Activated CD8-positive, alpha-beta memory T cell treated with anti-CD3 and anti-CD28 coated beads, Interleukin-2, amount 50 U/mL, for 1 hour (primary cell): ENCODE results near the gene ADSS1.

Source experiments
- DNase-seq: peaks from one replicate; pipeline ENCODE4 v3.0.0-alpha.2; 2020; ENCODE audit errors: extremely low read depth

ADSS1 gene

DNA sequence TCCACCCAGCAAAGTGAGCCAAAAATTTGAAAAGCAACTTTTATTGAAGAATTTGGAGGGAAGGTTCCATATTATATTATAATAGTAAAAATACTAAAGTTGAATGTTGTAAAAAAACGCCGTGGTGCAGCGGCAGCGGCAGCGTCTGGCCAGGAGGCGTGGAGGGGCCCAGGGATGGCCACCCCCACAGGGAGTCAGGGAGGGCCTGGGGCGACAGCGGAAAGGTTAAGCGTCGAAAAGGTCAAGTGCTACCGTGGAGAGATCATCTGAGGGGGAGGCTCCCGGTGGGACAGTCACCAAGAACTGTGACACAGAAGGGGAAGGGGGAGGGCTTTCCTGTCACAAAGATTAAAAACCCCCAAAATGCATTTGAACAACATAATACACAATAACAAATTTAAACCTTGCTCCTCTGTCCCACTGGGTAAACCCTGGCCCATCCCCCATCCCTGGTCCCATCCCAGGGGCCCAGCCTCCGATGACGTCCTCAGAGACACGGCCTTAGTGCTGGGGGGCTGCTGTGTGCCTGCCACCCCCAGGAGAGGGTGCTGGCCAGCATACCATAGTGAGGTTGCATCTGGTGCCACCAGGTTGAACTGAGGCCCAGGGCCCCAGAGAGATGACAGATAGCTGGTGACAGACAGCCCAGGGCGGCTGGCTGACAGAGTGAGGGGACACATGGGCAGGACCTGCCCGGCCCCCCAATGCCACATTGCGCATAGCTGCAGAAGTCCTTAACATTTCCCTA, 45.5 kb downstream of the ADSS1 start:
- no peak for DNase-seq

DNA sequence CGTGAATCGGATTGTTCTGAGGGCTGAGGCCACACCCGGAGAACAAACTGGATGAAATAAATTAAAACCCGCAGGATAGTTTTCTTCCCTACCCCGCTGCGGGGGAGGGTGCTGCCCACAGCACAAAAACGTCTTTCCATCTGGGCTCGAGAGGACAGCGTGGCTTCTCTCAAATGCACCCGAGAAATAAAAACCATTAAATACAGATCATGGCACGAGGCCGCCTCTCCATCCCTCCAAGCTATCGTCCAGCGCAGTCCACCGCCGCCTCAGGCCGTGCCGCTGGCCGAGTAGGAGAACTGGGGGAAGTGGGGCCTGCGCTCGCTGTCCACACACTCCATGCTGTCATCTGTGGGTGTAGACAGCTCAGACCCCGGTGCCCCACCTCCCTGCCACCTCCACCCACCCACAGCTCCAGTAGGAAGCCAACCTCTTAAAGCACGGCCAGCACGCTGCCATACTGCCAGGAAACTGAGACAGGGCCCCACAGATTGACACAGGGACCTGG, 46.1 kb downstream of the ADSS1 start:
- no peak for DNase-seq

DNA sequence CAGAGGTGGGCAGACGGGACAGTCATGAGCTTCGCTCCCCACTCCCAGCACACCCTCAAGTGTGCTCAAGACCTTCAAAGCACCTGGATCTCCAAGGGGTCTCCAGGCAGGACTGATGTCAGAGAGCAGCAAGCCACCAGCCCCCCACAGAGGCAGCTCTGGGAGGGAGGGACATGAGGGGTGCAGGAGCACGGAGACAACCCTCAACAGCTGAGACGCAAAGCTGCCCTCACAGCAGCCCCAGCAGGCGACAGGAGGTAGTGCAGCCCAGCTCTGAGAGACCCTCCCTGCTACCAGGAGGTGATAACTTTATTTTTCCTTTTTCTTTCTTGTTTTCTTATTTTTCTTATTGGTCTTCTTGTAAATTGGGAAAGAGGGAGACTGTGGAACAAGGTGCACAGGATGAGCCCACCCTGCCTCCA, 46.8 kb downstream of the ADSS1 start:
- no peak for DNase-seq

DNA sequence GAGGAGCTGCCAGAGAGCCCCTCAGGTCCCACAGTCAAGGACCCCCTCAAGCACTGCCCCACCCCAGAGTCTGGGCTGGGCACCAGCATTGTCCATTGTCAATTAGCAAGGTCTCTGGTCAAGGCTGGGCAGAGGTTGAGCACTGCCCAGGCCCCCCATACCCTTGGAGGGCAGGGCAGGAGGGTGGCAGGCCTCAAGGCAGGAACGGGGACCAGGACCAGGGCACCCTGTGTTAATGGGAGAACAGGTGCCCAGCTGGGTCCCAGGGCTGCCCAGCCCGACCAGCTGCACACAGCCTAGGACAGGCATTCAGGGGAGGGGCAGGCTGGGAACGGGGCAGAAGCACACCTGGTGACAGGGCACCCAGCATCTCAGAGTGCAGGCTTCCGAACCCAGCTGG, 47.3 kb downstream of the ADSS1 start:
- no peak for DNase-seq

DNA sequence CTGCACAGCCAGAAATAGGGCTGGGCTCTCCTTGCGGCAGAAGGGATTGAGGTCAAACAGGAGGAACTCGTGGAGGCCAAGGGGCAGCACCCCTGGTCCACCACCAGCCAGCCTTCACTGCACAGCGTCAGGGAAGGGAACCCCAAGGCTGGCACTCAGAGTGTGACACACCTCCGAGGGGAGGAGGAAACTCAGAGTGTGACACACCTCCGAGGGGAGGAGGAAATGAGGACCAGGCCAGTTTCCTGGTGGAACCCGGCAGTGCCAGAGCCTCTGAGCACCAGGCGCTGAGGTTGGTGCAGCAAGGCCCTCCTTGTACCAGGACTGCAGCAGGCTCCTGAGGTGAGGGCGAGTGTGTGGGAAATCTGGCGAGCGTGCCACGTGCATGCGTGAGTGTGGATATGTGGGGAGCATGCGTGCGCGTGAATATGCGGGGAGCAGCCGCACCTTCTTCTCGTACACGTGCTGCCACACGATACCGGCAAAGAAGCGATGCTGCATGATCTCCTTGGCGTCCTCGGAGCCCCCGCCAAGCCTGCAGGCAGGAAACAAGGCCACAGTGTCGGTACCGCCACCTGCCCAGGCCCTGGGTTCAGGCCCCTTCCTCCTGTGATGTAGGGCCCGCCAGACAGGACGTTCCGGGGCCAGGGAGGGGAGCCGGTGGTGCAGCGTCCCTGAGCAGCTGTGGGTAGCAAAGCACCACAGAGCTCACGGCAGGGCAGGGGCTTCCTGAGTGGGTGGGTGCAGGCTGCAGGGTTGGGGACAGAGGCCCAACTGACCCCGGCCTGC, 48.1 kb downstream of the ADSS1 start:
- DNase-seq = no peak

DNA sequence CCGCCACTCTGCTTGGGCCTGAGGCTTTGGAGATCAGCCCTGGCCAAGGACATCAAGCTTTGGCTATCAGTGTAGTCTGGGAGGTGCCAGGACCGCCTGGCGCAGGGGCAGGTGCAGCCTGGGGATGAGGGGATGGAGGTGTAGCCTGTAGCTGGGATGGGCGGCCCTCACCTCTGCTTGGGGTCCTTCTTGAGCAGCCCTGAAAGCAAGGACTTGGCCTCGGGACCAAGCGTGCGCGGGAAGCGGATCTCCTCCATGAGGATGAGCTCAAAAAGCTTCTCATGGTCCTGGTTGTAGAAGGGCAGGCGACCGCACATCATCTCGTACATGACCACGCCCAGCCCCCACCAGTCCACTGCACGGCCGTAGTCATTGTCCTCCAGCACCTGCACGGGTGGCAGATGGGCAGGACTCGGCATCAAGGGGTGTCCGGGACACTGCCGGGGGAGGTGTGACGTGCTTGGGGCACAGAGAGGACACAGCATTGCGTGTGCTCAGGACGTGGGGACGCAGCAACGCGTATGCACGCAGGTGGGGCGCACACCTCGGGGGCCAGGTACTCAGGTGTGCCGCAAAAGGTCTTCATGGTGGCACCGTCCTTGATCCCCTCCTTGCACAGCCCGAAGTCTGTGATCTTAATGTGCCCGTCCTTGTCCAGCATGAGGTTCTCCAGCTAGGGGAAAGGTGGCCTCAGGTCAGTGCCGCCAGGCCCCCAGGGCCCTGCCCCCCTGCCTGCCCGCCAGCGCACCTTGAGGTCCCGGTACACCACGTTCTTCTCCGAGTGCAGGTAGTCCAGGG, 48.9 kb downstream of the ADSS1 start:
- DNase-seq = no peak

DNA sequence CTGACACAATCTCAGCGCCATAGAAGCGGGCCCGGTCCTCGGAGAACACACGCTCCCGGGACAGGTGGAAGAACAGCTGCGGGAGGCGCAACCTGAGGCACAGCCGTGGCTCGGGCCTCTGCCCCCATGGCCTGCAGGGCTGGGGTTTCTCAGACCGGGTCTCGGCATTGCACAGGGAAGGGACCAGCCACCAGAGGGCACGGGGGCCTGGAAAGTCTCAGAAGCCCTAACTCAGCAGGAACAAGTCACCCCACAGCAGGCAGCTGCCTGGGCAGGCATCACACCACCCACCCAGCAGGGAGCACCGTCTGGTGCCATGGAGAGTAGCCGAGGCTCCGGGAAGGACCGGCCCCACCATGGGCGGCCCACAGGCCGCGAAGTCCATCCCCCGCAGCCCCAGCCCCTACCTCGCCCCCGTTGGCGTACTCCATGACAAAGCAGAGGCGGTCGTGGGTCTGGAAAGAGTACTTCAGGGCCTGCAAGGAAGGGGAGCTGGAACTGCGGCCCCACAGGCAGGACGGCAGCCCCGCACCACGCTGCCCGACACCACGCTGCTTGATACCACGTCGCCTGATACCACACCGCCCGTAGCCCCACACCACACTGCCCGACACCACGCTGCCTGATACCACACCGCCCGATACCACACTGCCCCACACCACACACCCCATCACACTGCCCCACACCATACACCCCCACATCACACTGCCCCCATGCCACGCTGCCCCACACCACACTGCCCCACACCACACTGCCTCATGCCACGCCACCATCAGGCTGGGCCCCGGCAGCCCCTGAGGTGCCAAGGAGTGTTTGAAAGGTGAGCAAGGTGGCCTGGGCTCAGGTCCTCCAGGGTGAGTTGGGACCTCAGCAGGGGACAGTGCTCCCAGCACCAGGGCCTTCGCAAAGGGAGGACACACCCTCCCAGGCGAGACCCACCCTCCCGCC, 49.8 kb downstream of the ADSS1 start:
- no peak for DNase-seq

DNA sequence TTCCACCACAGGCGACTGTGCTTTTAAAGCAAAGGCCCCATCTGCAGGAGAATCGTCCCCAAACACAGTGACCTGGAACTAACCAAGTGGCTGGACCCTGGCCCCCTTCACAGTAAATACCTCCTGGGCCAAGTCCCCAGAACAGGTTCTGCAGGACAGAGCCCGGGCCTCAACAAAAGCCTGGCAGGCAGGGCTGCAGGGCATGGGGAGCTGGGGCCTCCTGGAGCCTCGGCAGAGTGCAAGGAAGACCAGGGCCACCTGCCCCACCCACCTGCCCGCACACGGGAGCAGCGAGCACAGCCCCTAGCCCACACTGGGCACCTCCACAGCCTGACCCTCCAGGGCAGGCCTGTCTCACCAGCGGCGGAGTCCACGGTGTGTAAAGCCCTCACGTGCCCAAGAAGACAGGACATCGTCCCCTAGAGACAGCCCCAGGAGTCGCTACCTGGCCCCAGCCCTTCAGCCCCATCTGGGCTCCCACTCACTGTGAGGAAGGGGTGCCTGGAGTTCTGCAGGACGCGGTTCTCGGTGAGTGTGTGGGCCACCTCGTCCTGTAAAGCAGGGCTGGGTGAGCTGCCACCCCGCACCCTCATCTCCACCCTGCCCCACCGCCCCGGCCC, 50.5 kb downstream of the ADSS1 start:
- DNase-seq = no peak

DNA sequence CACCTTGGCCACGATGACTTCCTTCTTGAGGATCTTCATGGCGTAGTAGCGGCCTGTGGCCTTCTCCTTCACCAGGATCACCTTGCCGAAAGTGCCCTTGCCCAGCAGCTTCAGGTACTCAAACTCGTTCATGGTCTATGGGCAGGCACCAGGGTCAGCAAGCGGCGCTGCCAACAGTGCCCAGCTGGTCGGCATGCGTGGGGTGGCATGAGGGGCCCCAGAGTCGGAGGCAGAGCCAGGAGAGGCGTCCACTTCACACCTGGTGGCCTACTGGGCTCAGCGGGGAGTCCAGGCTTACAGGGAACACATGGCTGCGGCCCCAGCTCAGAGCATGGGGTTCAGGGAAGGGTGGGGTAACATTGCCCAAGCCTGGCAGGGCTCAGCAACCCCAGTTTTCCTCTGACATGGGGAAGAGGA, 51.1 kb downstream of the ADSS1 start:
- no peak for DNase-seq

DNA sequence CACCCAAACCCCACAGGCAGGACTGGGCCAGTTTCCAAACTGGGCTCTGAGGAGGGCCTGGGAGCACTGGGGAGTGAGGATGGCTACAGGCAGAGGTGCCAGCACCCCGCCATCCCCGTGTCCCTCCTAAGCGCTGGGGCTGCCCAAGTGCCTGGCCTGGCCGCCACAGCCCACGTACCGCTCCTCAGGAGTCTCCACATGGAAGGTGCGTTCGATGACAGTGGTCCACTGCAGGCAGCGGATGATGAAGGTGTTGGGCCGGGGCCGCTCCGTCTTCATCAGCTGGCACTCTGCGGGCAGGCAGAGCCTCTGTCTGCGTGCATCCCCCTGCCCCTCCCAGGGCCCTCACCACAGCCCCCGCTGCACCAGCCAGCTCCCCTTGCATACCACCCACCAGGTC, 52.5 kb downstream of the ADSS1 start:
- DNase-seq = no peak

DNA sequence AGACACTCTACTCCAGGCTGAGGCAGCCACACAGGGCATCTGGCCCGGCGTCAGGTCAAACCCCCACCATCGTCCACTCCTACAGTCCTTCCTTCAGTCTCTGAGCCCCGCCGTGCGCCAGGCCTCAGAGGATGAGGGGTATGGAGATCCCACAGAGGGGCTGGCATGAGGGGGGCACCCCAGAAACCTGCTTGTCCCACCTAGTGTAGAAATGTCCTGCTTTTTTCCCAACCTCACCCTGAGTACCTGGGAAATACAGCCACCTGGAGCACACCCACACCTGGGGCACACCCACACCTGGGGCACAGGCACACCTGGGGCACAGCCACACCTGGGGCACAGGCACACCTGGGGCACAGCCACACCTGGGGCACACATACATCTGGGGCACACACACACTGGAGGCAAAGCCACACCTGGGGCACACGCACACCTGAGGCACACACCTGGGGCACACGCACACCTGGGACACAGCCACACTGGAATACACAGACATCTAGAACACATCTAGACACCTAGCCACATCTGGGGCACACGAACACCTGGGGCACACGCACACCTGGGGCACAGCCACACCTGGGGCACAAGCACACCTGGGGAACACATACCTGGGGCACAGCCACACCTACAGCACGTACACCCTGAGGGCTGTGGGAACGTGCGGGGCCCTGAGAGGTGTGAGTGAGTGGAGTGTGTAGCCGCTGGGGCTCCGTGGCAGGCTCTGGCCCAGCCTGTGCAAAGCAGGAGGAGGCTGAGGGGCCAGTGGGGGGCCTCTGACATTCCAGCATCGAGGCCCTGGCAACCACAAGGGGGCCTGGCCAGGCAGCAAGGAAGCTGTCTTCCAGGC, 53.2 kb downstream of the ADSS1 start:
- no peak for DNase-seq

DNA sequence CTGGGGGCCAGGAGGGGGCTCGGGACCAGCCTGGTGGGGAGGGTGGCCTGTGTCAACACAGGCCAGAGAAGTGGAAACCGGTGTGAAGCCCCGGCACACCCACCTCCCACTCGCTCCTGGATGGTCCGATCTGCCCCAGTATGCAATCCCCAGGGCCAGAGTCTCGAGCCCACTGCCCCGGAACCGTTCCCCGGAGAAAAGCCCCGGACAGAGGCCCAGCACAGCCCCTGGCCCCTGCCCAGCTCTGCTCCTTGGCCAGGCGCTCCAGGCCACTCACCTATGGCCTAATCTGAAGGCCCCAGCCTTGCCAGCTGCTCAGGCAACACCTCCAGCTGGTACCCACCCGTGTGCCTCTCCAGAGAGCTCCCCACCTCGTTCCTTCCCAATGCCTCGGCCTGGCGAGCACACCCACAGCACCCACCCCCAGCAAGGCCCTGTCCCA, 53.8 kb downstream of the ADSS1 start:
- DNase-seq = no peak

DNA sequence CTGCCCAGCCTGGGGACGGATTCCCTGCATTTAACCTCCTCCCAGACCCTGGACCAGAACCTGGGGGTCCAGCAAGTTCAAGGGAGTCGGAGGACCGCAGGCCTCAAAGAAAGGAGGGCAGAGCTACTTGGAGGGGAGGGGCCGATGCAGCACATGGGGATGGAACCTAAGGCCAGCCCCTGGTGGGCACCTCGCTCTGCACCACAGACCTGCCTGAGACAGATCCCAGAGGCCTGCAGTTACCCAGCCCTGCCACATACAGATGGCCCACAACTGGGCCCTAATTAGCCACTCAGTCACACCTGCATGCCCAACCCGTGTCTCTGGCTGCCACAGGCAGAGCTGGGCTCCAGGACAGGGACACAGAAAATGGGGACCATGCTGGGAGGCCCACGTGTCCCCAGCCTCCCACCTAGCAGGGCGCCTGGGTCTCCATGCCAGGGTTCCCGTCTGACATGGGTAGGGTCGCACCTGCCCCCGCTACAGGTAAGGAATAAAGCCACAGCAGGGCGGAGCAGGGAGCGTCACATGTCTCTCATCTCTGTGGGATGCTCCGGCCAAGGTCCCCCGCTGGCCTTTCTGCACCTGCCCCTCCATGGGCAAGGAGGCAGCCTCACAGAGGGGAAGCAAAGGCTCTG, 54.8 kb downstream of the ADSS1 start:
- DNase-seq = no peak

DNA sequence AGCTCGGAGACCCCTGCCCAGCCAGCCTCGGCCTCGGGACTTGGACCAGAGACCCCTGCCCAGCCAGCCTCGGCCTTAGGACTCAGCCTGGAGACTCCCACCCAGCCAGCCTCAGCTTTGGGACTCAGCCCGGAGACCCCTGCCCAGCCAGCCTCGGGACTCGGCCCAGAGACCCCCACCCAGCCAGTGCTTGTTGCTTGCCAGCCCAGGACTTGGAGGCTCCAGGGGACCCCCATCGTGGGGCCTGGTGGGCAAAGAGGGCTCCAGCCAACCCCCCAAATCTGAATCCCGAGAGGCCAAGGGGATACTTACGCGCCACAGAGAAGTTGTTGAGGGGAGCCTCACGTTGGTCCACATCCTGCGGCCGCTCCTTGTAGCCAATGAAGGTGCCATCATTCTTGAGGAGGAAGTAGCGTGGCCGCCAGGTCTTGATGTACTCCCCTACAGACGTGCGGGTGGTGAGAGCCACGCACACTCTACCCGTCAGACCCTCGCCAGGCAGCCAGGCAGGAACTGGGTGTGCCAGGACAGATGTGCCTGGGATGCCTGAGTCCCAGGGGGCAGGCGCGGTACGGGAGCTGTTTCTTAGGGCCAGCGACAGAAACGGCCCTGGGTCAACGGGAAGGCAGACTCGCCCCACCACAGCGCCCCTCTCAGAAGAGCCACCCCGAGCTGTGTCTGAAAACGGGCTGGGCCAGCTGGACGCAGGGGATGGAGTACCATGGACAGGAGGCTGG, 55.9 kb downstream of the ADSS1 start:
- DNase-seq = no peak

DNA sequence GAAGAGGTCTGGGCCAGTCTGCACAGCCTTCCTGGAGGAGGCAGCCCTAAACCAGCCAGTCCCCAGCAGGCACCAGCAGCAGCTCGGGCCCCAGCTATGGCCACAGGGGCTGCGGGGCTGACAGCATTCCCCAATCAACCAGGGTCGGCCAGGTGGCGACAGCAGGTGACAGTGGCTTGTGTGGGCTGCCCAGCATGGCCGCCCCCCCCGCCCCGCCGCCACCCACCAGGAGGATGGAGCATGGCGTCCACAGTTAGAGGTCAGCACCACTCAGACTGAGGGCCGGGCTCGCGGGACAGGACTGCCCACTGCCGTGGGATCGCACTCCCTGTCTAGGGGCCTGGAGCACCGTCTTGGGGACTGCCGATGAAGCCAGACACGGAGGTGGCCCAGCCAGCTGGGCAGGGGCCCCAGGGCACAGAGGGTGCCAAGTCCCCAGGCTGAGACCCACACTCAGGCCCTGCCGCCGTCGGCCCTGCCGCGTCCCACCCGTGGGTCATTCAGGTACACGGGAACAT, 56.5 kb downstream of the ADSS1 start:
- DNase-seq = no peak

DNA sequence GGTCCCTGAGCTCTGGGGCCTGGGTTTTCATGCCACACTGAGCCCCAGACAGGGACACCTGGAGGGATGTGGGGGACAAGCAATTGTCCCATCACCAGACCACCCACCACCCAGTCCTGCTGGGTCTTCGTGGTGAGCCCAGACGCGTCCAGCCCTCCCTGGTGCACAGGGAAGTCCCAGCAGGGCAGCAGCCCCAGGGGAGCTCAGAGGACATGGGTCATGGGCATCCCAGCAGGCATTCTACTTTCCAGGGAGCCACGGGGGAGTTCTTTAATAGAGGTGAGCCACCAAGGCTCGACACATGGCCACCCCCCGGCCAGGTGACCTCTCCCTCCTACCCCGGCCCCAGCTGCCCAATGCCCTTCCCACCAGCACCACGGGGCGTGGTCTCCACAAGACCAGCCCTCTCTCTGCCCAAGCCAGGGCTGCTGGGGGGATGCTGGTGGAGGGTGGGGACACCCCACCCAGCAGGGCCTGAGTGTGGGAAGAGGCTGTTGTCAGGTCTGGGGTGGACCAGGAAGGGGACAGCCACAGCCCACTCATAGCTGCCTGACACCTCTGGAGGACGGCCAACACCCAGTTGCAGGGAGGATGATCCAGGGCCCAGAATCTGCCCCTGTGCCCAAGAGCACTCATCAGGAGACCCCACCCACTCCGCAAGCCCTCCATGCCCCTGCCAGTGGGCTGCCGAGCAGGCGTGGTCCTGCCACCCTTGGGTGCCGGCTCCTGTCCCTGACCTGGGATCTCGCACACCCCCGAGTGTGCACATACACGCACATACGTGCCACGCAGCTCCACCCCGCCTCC, 57.4 kb downstream of the ADSS1 start:
- DNase-seq = no peak

DNA sequence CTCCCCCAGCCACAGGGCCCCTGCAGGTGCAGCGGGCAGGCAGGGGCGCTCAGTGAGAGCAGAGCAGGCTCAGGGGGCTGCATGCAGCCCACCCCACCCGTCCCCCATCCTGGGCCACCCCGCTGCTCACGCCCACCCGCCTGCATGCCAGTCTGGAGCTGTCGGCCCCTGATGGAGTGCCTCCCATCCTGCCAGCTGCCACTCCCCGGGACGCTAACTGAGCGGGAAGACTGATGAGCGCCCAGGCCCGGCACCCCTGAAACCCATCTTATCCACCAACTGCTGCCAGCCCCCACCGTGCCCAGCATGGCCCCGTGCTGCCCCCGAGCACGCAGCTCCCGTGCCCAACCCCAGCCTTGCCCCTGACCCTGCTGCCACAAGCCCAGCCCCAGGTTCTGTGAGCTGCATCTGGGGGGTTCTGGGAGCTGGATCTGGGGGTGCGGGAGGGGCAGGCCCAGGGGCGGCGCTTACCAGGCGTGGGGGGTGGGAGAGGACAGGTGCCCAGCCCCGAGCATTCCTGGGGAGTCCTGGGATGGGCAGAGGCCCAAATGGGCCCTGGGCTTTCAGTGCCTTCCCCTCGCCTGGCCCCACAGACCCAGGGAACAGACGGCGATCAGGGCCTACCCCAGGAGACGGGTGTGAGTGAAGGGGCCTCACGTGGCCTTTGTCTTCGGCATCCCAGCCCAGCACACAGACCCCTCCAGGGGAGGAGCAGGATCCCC, 58.2 kb downstream of the ADSS1 start:
- DNase-seq = no peak
